RCC 7860 (cell line): ENCODE measurements around the gene BOLA2.
"Not testable (repeated sequence)": the region's sequence is repeated elsewhere in the genome, so short reads cannot be mapped to it uniquely, and the experiment has no call there.

Source experiments
- DNase-seq: peaks from one replicate; pipeline ENCODE4 v3.0.0-alpha.2; 2015; ENCODE audit warnings: low spot score
- FAIRE-seq: peaks from 2 replicates; lab custom pipeline; 2012; peaks lifted over from hg19 to GRCh38; lab: Jason Lieb, UNC

Gene BOLA2

GRCh38 chr16:29454269-29454668 is at the start of gene BOLA2, which contains the start of gene SLX1B:
BOLA2 (minus strand) TSS chr16:29454351; CDS start chr16:29454253, 98 bp downstream.
SLX1B (plus strand) TSS chr16:29454533.
- DNase-seq: not testable (repeated sequence)
- peak; percentile 93 for FAIRE-seq

GRCh38 chr16:29482276-29482675 is 28.1 kb upstream of the BOLA2 start:
- FAIRE-seq: not testable (repeated sequence)

GRCh38 chr16:29472065-29472464 is 17.9 kb upstream of the BOLA2 start:
- not testable (repeated sequence) for DNase-seq

More at GRCh38 chr16:29482276-29482675, 28.1 kb upstream of the BOLA2 start:
- not testable (repeated sequence) for DNase-seq

GRCh38 chr16:29469660-29470059 is 15.5 kb upstream of the BOLA2 start:
- FAIRE-seq, DNase-seq: not testable (repeated sequence)

More at GRCh38 chr16:29472065-29472464, 17.9 kb upstream of the BOLA2 start:
- not testable (repeated sequence) for FAIRE-seq

GRCh38 chr16:29467654-29468366 is 13.7 kb upstream of the BOLA2 start:
- DNase-seq: not testable (repeated sequence)
- peak; percentile 50 for FAIRE-seq

- not testable (repeated sequence) for DNase-seq, FAIRE-seq
These were observed 12.8 kb upstream of the BOLA2 start for GRCh38 chr16:29466904-29467303.

GRCh38 chr16:29465985-29466824 is 12.1 kb upstream of the BOLA2 start:
- DNase-seq, FAIRE-seq: not testable (repeated sequence)

- FAIRE-seq, DNase-seq: not testable (repeated sequence)
These were observed 6.5 kb upstream of the BOLA2 start for GRCh38 chr16:29460647-29461030.

GRCh38 chr16:29459706-29460646 is 5.8 kb upstream of the BOLA2 start, which contains the start of gene SULT1A4:
SULT1A4 (plus strand) TSS chr16:29459913; CDS start chr16:29461386, 1,473 bp downstream.
- peak; percentile 2 for FAIRE-seq
- not testable (repeated sequence) for DNase-seq

- FAIRE-seq, DNase-seq: not testable (repeated sequence)
These were observed 3.5 kb upstream of the BOLA2 start for GRCh38 chr16:29457660-29458059.

GRCh38 chr16:29454828-29455227 is 677 bp upstream of the BOLA2 start:
- peak; percentile 15 for FAIRE-seq
- not testable (repeated sequence) for DNase-seq

- DNase-seq, FAIRE-seq: not testable (repeated sequence)
These were observed 397 bp downstream of the BOLA2 start for GRCh38 chr16:29453754-29454153.

GRCh38 chr16:29425390-29425789 is 28.8 kb downstream of the BOLA2 start:
- DNase-seq, FAIRE-seq: not testable (repeated sequence)

- FAIRE-seq: not testable (repeated sequence)
These were observed 30.6 kb downstream of the BOLA2 start for GRCh38 chr16:29423587-29423986.

GRCh38 chr16:29405249-29405648 is 48.9 kb downstream of the BOLA2 start:
- FAIRE-seq: not testable (repeated sequence)
- peak; percentile 51 for DNase-seq

More at GRCh38 chr16:29423587-29423986, 30.6 kb downstream of the BOLA2 start:
- not testable (repeated sequence) for DNase-seq
